K562 (cell line): ENCODE results near the gene NBEAL1. TPM values are rescaled to one million over a fixed set of nuclear protein-coding genes. Genes with fewer than 3 reads are reported as not detected.

Source experiments
- BMI1 ChIP-seq: fragments of 150-350 bp; IDR thresholded peaks from 2 replicates; pipeline ENCODE4 v1.6.1; 2014; ENCODE audit warnings: low read length
- CSDE1 ChIP-seq, 2 experiments: fragments of 450-650 bp; IDR thresholded peaks; 2 replicates each; pipeline ENCODE4 v1.6.1; 2016; ENCODE audit warnings: mild to moderate bottlenecking in 1 of 2
- ELF4 ChIP-seq: fragments of 450-650 bp; formaldehyde crosslinking; IDR thresholded peaks from 2 replicates; pipeline ENCODE4 v1.4.0; 2022; ENCODE audit warnings: missing genetic modification characterization
- ETV5 ChIP-seq: sonication (generic); formaldehyde crosslinking; IDR thresholded peaks from 2 replicates; pipeline ENCODE4 v1.4.0; 2020; ENCODE audit warnings: low read depth, mild to moderate bottlenecking, missing genetic modification reagents
- FOXA1 ChIP-seq: fragments of 450-650 bp; IDR thresholded peaks from 2 replicates; pipeline ENCODE4 v1.6.1; 2016; ENCODE audit warnings: mild to moderate bottlenecking, borderline replicate concordance
- IRF2 ChIP-seq: sonication (generic); formaldehyde crosslinking; IDR thresholded peaks from 2 replicates; pipeline ENCODE4 v1.8.1; 2022; ENCODE audit warnings: mild to moderate bottlenecking, missing genetic modification reagents
- POLR3A ChIP-seq: IDR thresholded peaks from 2 replicates; pipeline ENCODE4 v1.6.1; 2011; ENCODE audit warnings: borderline replicate concordance, mild to moderate bottlenecking, moderate library complexity; ENCODE audit not compliant: insufficient read length, insufficient read depth; ENCODE audit errors: extremely low read depth
- RNF2 ChIP-seq: sonication (generic); IDR thresholded peaks from 2 replicates; pipeline ENCODE4 v1.6.1; 2016
- ZNF174 ChIP-seq: fragments of 250-450 bp; sonication (Bioruptor Pico); IDR thresholded peaks from 2 replicates; pipeline ENCODE4 v1.4.0; 2020; ENCODE audit warnings: mild to moderate bottlenecking
- polyA plus RNA-seq, 8 experiments: library from polyadenylated mRNA; depleted of rRNA in 4 of 8; stranded (reverse) in 5 of 8; unstranded in 3 of 8; fragments of >200 nt; fragmentation: Nextera tagmentation in 2 of 8; fragmentation: Illumina TruSeq in 1 of 8; extraction: Ambion mirVana in 2 of 8; extraction: Trizol in 1 of 8; gene quantifications; 2 replicates each; pipeline versions ENCODE4 v1.2.1 to v1.2.3, GENCODE V29; 2011 to 2014; ENCODE audit warnings: inconsistent platforms in 1 of 8, missing spikeins in 1 of 8
- total RNA-seq, 7 experiments: library from RNA; depleted of rRNA in 6 of 7; stranded (reverse); fragments of >200 nt in 6 of 7; fragmentation: Illumina TruSeq in 2 of 7; extraction: Trizol in 2 of 7; gene quantifications; 2 replicates each; pipeline versions ENCODE4 v1.2.1 to v1.2.3, GENCODE V29; 2011 to 2021; ENCODE audit warnings: low replicate concordance in 1 of 7
- TF ChIP-seq, protein P1 (sequence below), 2 experiments: fragments of 450-650 bp; IDR thresholded peaks; 2 replicates each; pipeline ENCODE4 v1.6.1; 2016; ENCODE audit warnings: mild to moderate bottlenecking in 2 of 2, borderline replicate concordance in 1 of 2, low read depth in 1 of 2, moderate library complexity in 1 of 2
- TF ChIP-seq, protein P2 (sequence below): fragments of 450-650 bp; conservative IDR thresholded peaks from 2 replicates; pipeline ENCODE4 v1.6.1; 2016; ENCODE audit warnings: missing genetic modification characterization, low read depth, mild to moderate bottlenecking, control low read depth, missing compliant biosample characterization
- TF ChIP-seq, protein P3 (sequence below): IDR thresholded peaks from 2 replicates; pipeline ENCODE4 v1.6.1; 2011; ENCODE audit warnings: borderline replicate concordance, low read depth, mild to moderate bottlenecking, moderate library complexity, low read length; ENCODE audit not compliant: insufficient read depth, poor library complexity, severe bottlenecking

The NBEAL1 gene
- total and polyA plus RNA-seq, 9 of the 15 experiments (the other 6 are each of a cell fraction or from before 2014, with no cell fraction given): 2.1 to 13.5 (median 7.3) TPM

DNA sequence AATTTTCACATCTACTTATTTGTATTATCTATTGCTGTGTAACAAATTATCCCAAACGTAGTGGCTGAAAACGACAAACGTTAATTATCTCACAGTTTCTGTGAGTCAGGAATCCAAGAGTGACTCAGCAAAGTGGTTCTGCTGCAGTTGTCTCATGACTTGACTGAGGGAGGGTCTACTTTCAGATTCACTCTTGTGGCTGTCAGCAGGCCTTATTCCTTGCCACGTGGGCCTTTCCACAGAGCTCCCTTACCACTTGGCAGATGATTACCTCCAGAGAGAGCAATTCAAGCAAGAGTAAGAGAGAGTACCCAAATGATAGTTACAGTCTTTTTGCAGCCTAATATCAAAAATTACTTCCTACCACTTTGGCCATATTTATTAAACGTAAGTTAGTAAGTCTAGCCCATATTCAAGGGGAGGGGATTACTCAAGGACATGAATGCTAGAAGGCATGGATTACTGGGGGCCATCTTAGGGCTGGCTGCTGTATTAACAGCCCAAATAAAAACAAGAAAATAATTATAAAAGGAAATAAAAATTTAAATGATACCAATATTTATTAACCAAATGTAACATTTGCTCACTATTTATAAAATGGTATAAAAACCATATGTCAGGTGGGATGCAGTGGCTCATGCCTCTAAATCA, 48.7 kb upstream of the NBEAL1 start (continued):
- TF ChIP-seq, protein P1, sequence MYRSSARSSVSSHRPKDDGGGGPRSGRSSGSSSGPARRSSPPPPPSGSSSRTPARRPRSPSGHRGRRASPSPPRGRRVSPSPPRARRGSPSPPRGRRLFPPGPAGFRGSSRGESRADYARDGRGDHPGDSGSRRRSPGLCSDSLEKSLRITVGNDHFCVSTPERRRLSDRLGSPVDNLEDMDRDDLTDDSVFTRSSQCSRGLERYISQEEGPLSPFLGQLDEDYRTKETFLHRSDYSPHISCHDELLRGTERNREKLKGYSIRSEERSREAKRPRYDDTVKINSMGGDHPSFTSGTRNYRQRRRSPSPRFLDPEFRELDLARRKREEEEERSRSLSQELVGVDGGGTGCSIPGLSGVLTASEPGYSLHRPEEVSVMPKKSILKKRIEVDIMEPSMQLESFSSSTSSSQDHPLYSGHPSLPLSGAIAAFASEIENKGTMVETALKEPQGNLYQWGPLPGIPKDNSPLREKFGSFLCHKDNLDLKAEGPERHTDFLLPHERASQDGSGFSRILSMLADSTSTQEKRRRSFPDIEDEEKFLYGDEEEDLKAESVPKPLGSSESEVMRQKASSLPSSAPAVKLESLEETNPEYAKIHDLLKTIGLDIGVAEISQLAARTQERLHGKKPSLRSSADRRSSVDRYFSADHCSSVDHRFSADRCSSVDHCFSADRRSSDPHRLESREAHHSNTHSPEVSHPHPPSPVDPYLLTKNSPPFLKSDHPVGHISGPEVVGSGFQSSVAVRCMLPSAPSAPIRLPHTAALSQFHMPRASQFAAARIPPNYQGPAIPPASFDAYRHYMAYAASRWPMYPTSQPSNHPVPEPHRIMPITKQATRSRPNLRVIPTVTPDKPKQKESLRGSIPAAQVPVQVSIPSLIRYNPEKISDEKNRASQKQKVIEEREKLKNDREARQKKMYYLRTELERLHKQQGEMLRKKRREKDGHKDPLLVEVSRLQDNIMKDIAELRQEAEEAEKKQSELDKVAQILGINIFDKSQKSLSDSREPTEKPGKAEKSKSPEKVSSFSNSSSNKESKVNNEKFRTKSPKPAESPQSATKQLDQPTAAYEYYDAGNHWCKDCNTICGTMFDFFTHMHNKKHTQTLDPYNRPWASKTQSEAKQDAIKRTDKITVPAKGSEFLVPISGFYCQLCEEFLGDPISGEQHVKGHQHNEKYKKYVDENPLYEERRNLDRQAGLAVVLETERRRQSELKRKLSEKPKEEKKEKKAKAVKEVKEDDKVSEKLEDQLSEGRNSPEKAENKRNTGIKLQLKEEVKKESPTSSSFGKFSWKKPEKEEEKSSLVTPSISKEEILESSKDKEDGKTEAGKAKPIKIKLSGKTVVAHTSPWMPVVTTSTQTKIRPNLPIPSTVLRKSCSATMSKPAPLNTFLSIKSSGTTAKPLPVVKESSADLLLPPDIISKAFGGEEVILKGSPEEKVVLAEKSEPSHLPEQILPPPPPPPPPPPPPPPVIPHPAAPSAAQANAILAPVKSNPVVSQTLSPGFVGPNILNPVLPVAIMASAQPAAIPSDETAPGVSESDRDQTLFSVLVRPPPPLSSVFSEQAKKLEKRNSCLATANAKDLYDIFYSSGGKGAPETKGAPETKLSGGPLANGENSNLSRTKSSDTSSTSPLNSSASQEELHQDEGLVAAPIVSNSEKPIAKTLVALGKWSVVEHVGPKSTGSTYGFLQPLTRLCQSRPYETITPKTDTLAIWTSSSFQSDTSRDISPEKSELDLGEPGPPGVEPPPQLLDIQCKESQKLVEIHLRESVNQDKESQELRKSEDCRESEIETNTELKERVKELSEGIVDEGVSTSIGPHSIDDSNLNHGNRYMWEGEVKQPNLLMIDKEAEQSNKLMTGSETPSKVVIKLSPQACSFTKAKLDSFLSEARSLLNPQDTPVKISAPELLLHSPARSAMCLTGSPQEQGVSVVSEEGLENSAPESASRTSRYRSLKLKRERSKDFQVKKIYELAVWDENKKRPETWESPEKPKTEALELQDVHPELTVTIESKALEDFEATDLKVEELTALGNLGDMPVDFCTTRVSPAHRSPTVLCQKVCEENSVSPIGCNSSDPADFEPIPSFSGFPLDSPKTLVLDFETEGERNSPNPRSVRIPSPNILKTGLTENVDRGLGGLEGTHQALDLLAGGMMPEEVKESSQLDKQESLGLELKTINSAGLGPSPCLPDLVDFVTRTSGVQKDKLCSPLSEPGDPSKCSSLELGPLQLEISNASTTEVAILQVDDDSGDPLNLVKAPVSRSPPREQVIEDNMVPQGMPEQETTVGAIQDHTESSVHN (IDR thresholded peaks at IDR 0.05; ENCODE audit: borderline replicate concordance in 1 of 2, low read depth in 1 of 2): peak in 1 of 2 experiments; percentile 86; a peak in 2 of 4 replicates
- no peak for TF ChIP-seq BMI1
- no peak for TF ChIP-seq ETV5
- no peak for TF ChIP-seq ZNF174 (CRISPR knock-in tag)
- TF ChIP-seq, protein P2, sequence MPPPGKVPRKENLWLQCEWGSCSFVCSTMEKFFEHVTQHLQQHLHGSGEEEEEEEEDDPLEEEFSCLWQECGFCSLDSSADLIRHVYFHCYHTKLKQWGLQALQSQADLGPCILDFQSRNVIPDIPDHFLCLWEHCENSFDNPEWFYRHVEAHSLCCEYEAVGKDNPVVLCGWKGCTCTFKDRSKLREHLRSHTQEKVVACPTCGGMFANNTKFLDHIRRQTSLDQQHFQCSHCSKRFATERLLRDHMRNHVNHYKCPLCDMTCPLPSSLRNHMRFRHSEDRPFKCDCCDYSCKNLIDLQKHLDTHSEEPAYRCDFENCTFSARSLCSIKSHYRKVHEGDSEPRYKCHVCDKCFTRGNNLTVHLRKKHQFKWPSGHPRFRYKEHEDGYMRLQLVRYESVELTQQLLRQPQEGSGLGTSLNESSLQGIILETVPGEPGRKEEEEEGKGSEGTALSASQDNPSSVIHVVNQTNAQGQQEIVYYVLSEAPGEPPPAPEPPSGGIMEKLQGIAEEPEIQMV (tag): 0 out of 2 replicates have a peak, but pooled peaks have one; percentile 24
- no peak for TF ChIP-seq FOXA1
- TF ChIP-seq, protein P3, sequence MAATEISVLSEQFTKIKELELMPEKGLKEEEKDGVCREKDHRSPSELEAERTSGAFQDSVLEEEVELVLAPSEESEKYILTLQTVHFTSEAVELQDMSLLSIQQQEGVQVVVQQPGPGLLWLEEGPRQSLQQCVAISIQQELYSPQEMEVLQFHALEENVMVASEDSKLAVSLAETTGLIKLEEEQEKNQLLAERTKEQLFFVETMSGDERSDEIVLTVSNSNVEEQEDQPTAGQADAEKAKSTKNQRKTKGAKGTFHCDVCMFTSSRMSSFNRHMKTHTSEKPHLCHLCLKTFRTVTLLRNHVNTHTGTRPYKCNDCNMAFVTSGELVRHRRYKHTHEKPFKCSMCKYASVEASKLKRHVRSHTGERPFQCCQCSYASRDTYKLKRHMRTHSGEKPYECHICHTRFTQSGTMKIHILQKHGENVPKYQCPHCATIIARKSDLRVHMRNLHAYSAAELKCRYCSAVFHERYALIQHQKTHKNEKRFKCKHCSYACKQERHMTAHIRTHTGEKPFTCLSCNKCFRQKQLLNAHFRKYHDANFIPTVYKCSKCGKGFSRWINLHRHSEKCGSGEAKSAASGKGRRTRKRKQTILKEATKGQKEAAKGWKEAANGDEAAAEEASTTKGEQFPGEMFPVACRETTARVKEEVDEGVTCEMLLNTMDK: no peak
- TF ChIP-seq ELF4 (CRISPR knock-in tag): no peak
- no peak for TF ChIP-seq IRF2 (CRISPR knock-in tag)
- no peak for TF ChIP-seq POLR3A
- no peak for TF ChIP-seq CSDE1 (IDR thresholded peaks at IDR 0.05)
- TF ChIP-seq RNF2: peak; percentile 62; the same call in 1 of the 2 replicates
